WTC11 (cell line): Measurements from ENCODE around the gene CCDC152. TPM values are rescaled to one million over a fixed set of nuclear protein-coding genes. Genes with fewer than 3 reads are reported as not detected.

ENCODE experiments used
- ATAC-seq: fragments of 200-7000 bp; cut with Tn5 transposase; 2 replicates; pipeline ENCODE4 v1.10.0; 2021; ENCODE audit warnings: mild to moderate bottlenecking, moderate library complexity
- CTCF ChIA-PET: fragments of 300-600 bp; sonication (Branson Sonifier 250); formaldehyde crosslinking; loops from one replicate; lab custom pipeline; 2021; ENCODE audit warnings: antibody characterized with exemption; lab: Charles Lee
- POLR2A ChIA-PET: fragments of 350-600 bp; sonication (Branson Sonifier 250); formaldehyde crosslinking; loops from one replicate; lab custom pipeline; 2021; ENCODE audit warnings: antibody characterized with exemption; lab: Charles Lee
- DNase-seq: peaks from one replicate; pipeline ENCODE4 v3.0.0; 2021; ENCODE audit warnings: low spot score
- H3K27ac Mint-ChIP-seq: 2 replicates; pipeline ENCODE4 v1.8.0; 2021; ENCODE audit warnings: mixed read lengths
- H3K27me3 Mint-ChIP-seq: 2 replicates; pipeline ENCODE4 v1.8.0; 2021; ENCODE audit warnings: low read depth, mild to moderate bottlenecking, moderate library complexity, mixed read lengths
- H3K36me3 Mint-ChIP-seq: 2 replicates; pipeline ENCODE4 v1.8.0; 2021; ENCODE audit warnings: mixed read lengths
- H3K4me1 Mint-ChIP-seq: 2 replicates; pipeline ENCODE4 v1.8.0; 2022; ENCODE audit warnings: mixed read lengths
- H3K4me3 Mint-ChIP-seq: 2 replicates; pipeline ENCODE4 v1.8.0; 2021; ENCODE audit warnings: mild to moderate bottlenecking, moderate library complexity, mixed read lengths
- H3K9me3 Mint-ChIP-seq: 2 replicates; pipeline ENCODE4 v1.8.0; 2021; ENCODE audit warnings: mixed read lengths
- ATF6 ChIP-seq: sonication (generic); formaldehyde crosslinking; IDR thresholded peaks from 2 replicates; pipeline ENCODE4 v1.8.1; 2023; ENCODE audit warnings: mild to moderate bottlenecking, missing genetic modification reagents
- CBFB ChIP-seq: sonication (generic); formaldehyde crosslinking; IDR thresholded peaks from 2 replicates; pipeline ENCODE4 v1.8.1; 2022; ENCODE audit warnings: mild to moderate bottlenecking, low read depth, missing genetic modification reagents
- E2F1 ChIP-seq: sonication (generic); formaldehyde crosslinking; IDR thresholded peaks from 2 replicates; pipeline ENCODE4 v1.8.0; 2022; ENCODE audit warnings: mild to moderate bottlenecking, missing genetic modification reagents
- E2F4 ChIP-seq: sonication (generic); formaldehyde crosslinking; IDR thresholded peaks from 2 replicates; pipeline ENCODE4 v1.8.1; 2022; ENCODE audit warnings: low read depth, mild to moderate bottlenecking, moderate library complexity, missing genetic modification reagents, borderline replicate concordance
- ELF4 ChIP-seq: sonication (generic); formaldehyde crosslinking; IDR thresholded peaks from 2 replicates; pipeline ENCODE4 v1.8.1; 2022; ENCODE audit warnings: low read depth, mild to moderate bottlenecking, moderate library complexity, missing genetic modification reagents
- FOXP1 ChIP-seq: sonication (generic); formaldehyde crosslinking; IDR thresholded peaks from 2 replicates; pipeline ENCODE4 v1.8.0; 2022; ENCODE audit warnings: missing genetic modification reagents, mild to moderate bottlenecking, moderate library complexity, borderline replicate concordance
- GRHL2 ChIP-seq: fragments of 250-450 bp; sonication (Bioruptor Pico); IDR thresholded peaks from 2 replicates; pipeline ENCODE4 v1.8.0; 2022; ENCODE audit warnings: mild to moderate bottlenecking, moderate library complexity; ENCODE audit not compliant: insufficient replicate concordance, severe bottlenecking
- KAT7 ChIP-seq: sonication (generic); formaldehyde crosslinking; IDR thresholded peaks from 2 replicates; pipeline ENCODE4 v1.8.1; 2023; ENCODE audit warnings: missing genetic modification reagents, mild to moderate bottlenecking, borderline replicate concordance
- MAX ChIP-seq: sonication (generic); formaldehyde crosslinking; IDR thresholded peaks from 2 replicates; pipeline ENCODE4 v1.8.0; 2022; ENCODE audit warnings: mild to moderate bottlenecking, missing genetic modification reagents
- NFATC4 ChIP-seq: fragments of 250-450 bp; sonication (Bioruptor Pico); IDR thresholded peaks from 2 replicates; pipeline ENCODE4 v1.9.0; 2021; ENCODE audit warnings: mild to moderate bottlenecking
- NFYB ChIP-seq: sonication (generic); formaldehyde crosslinking; conservative IDR thresholded peaks from 2 replicates; pipeline ENCODE4 v1.8.0; 2022; ENCODE audit warnings: low read depth, missing genetic modification reagents
- RELA ChIP-seq: sonication (generic); formaldehyde crosslinking; IDR thresholded peaks from 2 replicates; pipeline ENCODE4 v1.8.1; 2022; ENCODE audit warnings: missing genetic modification reagents, mild to moderate bottlenecking, borderline replicate concordance
- USF1 ChIP-seq: sonication (generic); formaldehyde crosslinking; IDR thresholded peaks from 2 replicates; pipeline ENCODE4 v1.8.0; 2022; ENCODE audit warnings: mild to moderate bottlenecking, missing genetic modification reagents
- ZMAT4 ChIP-seq: fragments of 250-450 bp; sonication (Bioruptor Pico); IDR thresholded peaks from 2 replicates; pipeline ENCODE4 v1.9.0; 2021; ENCODE audit warnings: mild to moderate bottlenecking
- ZNF232 ChIP-seq: sonication (generic); formaldehyde crosslinking; IDR thresholded peaks from 2 replicates; pipeline ENCODE4 v1.8.0; 2022; ENCODE audit warnings: mild to moderate bottlenecking, missing genetic modification reagents
- ZNF263 ChIP-seq: sonication (generic); formaldehyde crosslinking; IDR thresholded peaks from 2 replicates; pipeline ENCODE4 v1.8.1; 2022; ENCODE audit warnings: low read depth, mild to moderate bottlenecking, moderate library complexity, missing genetic modification reagents
- total RNA-seq: library from RNA; stranded (reverse); gene quantifications from 3 replicates; pipeline ENCODE4 v1.2.3, GENCODE V29; 2021

The CCDC152 gene
- total RNA-seq, 1 experiment from 2014 or later, result 15.1 TPM

- no peaks in the 10 kb centered on the region for H3K36me3 Mint-ChIP-seq
- POLR2A ChIA-PET, result no interaction called here
- ATAC-seq, result no peak
These were observed 74.3 kb downstream of the CCDC152 start for GRCh38 chr5:42830924-42831323.

GRCh38 chr5:42832060-42832459 lies 75.4 kb downstream of the CCDC152 start:
- Mint-ChIP-seq H3K4me3 (no peak overlapping the region), H3K27ac (no peak overlapping the region), H3K4me1 (no peaks in the 10 kb centered on the region), H3K36me3 (no peaks in the 10 kb centered on the region), H3K27me3 (no peaks in the 10 kb centered on the region), H3K9me3 (peaks cover 17% of the 10 kb centered on the region)
- TF ChIP-seq E2F4 (CRISPR knock-in tag), result no peak
- no peak for TF ChIP-seq NFYB
- TF ChIP-seq ATF6 (CRISPR knock-in tag), result no peak
- no peak for TF ChIP-seq ZMAT4 (CRISPR knock-in tag)
- no peak for TF ChIP-seq ZNF232 (CRISPR knock-in tag)
- no peak for TF ChIP-seq KAT7 (CRISPR knock-in tag)
- TF ChIP-seq GRHL2 (CRISPR knock-in tag), result no peak
- TF ChIP-seq MAX (CRISPR knock-in tag), result no peak
- no peak for TF ChIP-seq FOXP1 (CRISPR knock-in tag)
- TF ChIP-seq CBFB (CRISPR knock-in tag), result no peak
- TF ChIP-seq USF1 (CRISPR knock-in tag), result no peak
- no peak for TF ChIP-seq ELF4 (CRISPR knock-in tag)
- TF ChIP-seq E2F1, result no peak
- no peak for TF ChIP-seq NFATC4 (CRISPR knock-in tag)
- TF ChIP-seq RELA (CRISPR knock-in tag), result no peak
- TF ChIP-seq ZNF263 (CRISPR knock-in tag), result no peak
- ATAC-seq, result no peak
- ChIA-PET POLR2A (no interaction called here), CTCF (no interaction called here)
- DNase-seq, result no peak

More at GRCh38 chr5:42830924-42831323, 74.3 kb downstream of the CCDC152 start:
- Mint-ChIP-seq H3K4me1 (no peaks in the 10 kb centered on the region), H3K27ac (no peak overlapping the region), H3K9me3 (peaks cover 12% of the 10 kb centered on the region), H3K27me3 (no peaks in the 10 kb centered on the region), H3K4me3 (no peak overlapping the region)
- CTCF ChIA-PET, result no interaction called here
- no peak for DNase-seq
- TF ChIP-seq NFATC4 (CRISPR knock-in tag) (no peak), NFYB (no peak)
- TF ChIP-seq, all 79 proteins: peak for 0
